ENCODE results near the gene ACAA2.

DNA sequence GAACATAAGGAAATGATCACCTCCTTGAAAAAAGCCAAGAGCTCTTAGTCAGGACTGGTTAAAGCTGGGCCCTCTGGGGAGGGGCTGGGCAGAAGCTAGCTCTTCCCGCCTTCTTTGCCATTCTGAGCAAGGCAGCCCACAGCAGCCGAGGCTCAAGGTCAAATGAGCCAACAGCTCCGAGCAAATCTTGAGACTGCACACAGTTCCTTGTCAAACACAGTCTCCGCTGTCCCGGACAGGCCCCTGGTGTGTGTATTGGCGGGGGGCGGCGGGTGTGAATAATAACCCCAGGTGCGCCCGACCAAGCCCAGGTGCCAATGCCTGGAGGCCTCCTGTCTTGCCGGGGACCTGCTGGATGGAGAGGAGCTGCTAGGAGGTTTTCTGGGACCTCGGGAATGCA lies 46.4 kb upstream of the ACAA2 start:
- no peak for TF ChIP-seq POLR2AphosphoS5 (IDR thresholded peaks at IDR 0.05; ENCODE audit: low read depth, low read length)
- TF ChIP-seq POLR2A (IDR thresholded peaks at IDR 0.05; ENCODE audit: low read depth, low read length): no peak

All from GM12892 (cell line).